ENCODE results near the gene RSL1D1. TPM values are rescaled to one million over a fixed set of nuclear protein-coding genes. Genes with fewer than 3 reads are reported as not detected.
"Not testable (repeated sequence)": the region's sequence is repeated elsewhere in the genome, so short reads cannot be mapped to it uniquely, and the experiment has no call there.

Gene RSL1D1
- total RNA-seq, 1 experiment from 2014 or later: 364 TPM

- no peak for DNase-seq (ENCODE audit: low spot score)
These were observed 53.4 kb downstream of the RSL1D1 start for GRCh38 chr16:11797957-11798299.

- peak; percentile 95 for DNase-seq (ENCODE audit: low spot score)
These were observed 54.0 kb downstream of the RSL1D1 start, which contains the start of gene ZC3H7A for GRCh38 chr16:11797166-11797956. ZC3H7A (minus strand) TSS chr16:11797258; CDS start chr16:11782354, 14,904 bp downstream.

- DNase-seq (ENCODE audit: low spot score): peak; percentile 37
These were observed 54.8 kb downstream of the RSL1D1 start for GRCh38 chr16:11796227-11797165.

GRCh38 chr16:11795887-11796226 is 55.5 kb downstream of the RSL1D1 start:
- no peak for DNase-seq (ENCODE audit: low spot score)

GRCh38 chr16:11794996-11795886 is 56.1 kb downstream of the RSL1D1 start:
- DNase-seq (ENCODE audit: low spot score): no peak

- DNase-seq (ENCODE audit: low spot score): no peak
These were observed 56.9 kb downstream of the RSL1D1 start for GRCh38 chr16:11794447-11794846.

GRCh38 chr16:11793840-11794239 is 57.5 kb downstream of the RSL1D1 start:
- no peak for DNase-seq (ENCODE audit: low spot score)

GRCh38 chr16:11792410-11793241 is 58.7 kb downstream of the RSL1D1 start:
- no peak for DNase-seq (ENCODE audit: low spot score)

- DNase-seq (ENCODE audit: low spot score): no peak
These were observed 60.1 kb downstream of the RSL1D1 start for GRCh38 chr16:11791144-11791828.

- DNase-seq (ENCODE audit: low spot score): no peak
These were observed 62.4 kb downstream of the RSL1D1 start for GRCh38 chr16:11788914-11789313.

GRCh38 chr16:11784980-11785599 is 66.3 kb downstream of the RSL1D1 start:
- DNase-seq (ENCODE audit: low spot score): not testable (repeated sequence)

- not testable (repeated sequence) for DNase-seq (ENCODE audit: low spot score)
These were observed 67.0 kb downstream of the RSL1D1 start for GRCh38 chr16:11784381-11784780.

GRCh38 chr16:11784038-11784369 is 67.3 kb downstream of the RSL1D1 start:
- no peak for DNase-seq (ENCODE audit: low spot score)

Other genes with a start within 250 kb of the RSL1D1 start
- 20.7 and 30.9 TPM in 2 replicates for gene SNN, start 183.1 kb downstream of the RSL1D1 start, total RNA-seq (2014; rRNA removed; shearing (Covaris generic))
- gene TXNDC11, start 108.7 kb downstream of the RSL1D1 start, total RNA-seq (2014; rRNA removed; shearing (Covaris generic)): 33.8 and 35.9 TPM in 2 replicates
- gene ZC3H7A, start 54.3 kb downstream of the RSL1D1 start, total RNA-seq (2014; rRNA removed; shearing (Covaris generic)): 32.0 and 73.5 TPM in 2 replicates
- 124 and 161 TPM in 2 replicates for gene GSPT1, start 64.4 kb upstream of the RSL1D1 start, total RNA-seq (2014; rRNA removed; shearing (Covaris generic))
- 5.1 TPM in 1 of 2 replicates, not detected in the other for gene NPIPB2, start 90.5 kb upstream of the RSL1D1 start, total RNA-seq (2014; rRNA removed; shearing (Covaris generic))
- not detected in 2 replicates for gene TNFRSF17, start 113.7 kb upstream of the RSL1D1 start, total RNA-seq (2014; rRNA removed; shearing (Covaris generic))
- gene SNX29, start 125.2 kb upstream of the RSL1D1 start, total RNA-seq (2014; rRNA removed; shearing (Covaris generic)): 5.9 and 8.0 TPM in 2 replicates